GM21619 (cell line): ENCODE results near the gene BRCA1.
"Not testable (repeated sequence)": the region's sequence is repeated elsewhere in the genome, so short reads cannot be mapped to it uniquely, and the experiment has no call there.

Source experiments
- ATAC-seq: cut with Tn5 transposase; IDR thresholded peaks from one replicate; pipeline ENCODE4 v1.9.1; 2021; ENCODE audit not compliant: unreplicated experiment

Gene BRCA1

GRCh38 chr17:43006639-43007551 is 118.3 kb downstream of the BRCA1 start, which contains the start of gene IFI35:
TSS of gene IFI35 (plus strand) at chr17:43006784. CDS start at chr17:43006948, 164 bp downstream.
- peak; percentile 87 for ATAC-seq

GRCh38 chr17:43003542-43004172 is 121.5 kb downstream of the BRCA1 start:
- ATAC-seq: no peak

GRCh38 chr17:43000894-43001293 is 124.3 kb downstream of the BRCA1 start:
- not testable (repeated sequence) for ATAC-seq

DNA sequence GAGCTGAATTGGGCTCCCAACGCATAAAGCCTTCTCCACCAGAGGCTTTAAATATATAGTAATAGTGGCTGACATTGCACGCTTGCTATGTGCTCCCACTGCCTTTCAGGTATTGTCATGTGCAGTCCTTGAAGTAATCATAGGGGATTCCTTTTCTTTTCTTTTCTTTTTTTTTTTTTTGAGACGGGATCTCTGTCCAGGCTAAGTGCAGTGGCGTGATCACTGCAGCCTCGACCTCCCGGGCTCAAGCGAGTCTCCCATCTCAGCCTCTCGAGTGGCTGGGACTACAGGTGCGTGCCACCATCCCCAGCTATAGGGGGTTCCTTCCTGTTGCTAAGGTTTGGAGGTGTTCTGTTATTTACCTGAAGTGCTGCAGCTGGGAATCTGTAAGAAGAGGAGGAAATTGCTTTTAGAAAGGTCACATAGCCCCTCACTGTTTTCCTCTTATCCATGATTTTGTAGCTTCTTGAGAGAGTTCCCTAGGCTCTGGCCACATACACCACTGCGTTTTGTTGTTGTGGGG is 126.1 kb downstream of the BRCA1 start:
- ATAC-seq: no peak

DNA sequence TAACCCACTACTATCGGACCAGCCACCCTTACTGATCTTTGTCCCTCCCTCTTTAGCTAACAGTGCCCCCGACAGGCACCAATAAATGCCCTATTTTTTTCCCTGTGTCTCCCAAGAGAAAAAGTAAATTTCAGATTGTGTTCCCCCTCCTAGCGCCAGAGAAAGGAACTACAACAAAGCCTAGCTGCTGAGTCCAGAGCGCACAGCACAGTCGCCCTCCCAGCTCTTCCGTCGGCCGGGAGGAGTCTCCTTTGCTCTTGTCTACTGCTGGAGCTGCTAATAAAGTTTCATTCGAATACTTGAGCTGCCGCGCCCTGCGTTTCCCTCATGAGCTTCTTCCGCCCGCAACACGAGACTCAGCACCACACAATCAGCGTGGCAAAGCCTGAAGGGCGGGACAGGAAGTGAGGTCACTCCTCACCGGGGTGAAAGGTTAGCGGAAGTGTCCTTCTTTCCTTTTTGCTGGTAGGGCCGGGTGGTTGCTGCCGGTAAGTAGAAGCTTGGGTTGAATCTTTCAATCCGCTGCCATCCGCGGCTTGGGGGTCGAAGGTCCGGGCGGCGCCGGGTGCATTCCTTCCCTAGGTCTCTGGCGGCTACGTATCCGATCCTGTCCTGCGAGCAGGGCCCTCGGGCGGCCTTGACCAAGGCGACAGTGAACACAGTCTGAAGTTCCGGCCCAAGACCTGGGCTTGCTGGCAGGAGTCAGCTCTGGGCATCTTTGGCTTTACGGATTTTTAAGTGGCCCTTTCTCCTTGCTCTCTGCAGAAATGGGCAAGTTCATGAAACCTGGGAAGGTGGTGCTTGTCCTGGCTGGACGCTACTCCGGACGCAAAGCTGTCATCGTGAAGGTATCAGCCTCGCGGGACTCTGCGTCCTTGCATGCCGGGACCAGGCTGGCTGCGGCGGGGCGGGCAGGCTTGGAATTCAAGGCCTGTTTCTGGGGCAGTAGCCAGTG is 126.9 kb downstream of the BRCA1 start, which contains the start of gene RPL27:
RPL27 (plus strand) TSS at position 436 of the 955 bp plus-strand sequence; CDS start at position 768, 332 bp downstream.
- ATAC-seq: peak; percentile 92

- ATAC-seq: no peak
Measured at GRCh38 chr17:42997390-42997983, 127.7 kb downstream of the BRCA1 start.
